Bone marrow (tissue), 2 donors: ENCODE results near the gene PNMA6E.
"Not testable (repeated sequence)": the region's sequence is repeated elsewhere in the genome, so short reads cannot be mapped to it uniquely, and the experiment has no call there.

Experiments used
- DNase-seq, 2 donors: peaks; one replicate each; lab custom pipeline; 2025; lab: John Stamatoyannopoulos, UW

The PNMA6E gene

GRCh38 chrX:153408871-153409351 lies 7.8 kb upstream of the PNMA6E start:
- DNase-seq = no peak

DNA sequence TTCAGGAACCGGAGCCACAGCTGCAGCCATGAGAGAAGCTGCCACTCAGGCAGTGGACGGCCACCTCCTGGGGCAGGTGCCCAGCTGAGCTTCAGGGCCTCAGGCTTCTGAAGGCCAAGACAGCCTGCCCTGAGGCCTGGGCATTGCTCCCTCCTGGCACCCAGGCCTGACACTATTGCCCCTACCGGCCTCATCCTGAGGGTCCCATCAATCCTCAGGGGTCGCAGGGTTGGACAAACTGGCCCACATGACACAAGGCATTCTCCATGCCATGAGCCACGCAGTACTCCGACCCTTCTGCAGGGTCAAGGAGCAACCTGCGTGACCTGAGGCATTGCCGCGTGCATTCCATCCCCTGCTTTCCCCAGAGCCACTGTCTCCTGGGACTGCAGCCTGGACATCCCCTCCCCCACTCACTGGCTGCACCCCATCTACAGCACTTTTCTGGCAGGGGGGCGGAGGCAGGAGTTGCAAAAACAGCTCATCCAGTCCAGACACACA lies 7.1 kb upstream of the PNMA6E start:
- no peak for DNase-seq

DNA sequence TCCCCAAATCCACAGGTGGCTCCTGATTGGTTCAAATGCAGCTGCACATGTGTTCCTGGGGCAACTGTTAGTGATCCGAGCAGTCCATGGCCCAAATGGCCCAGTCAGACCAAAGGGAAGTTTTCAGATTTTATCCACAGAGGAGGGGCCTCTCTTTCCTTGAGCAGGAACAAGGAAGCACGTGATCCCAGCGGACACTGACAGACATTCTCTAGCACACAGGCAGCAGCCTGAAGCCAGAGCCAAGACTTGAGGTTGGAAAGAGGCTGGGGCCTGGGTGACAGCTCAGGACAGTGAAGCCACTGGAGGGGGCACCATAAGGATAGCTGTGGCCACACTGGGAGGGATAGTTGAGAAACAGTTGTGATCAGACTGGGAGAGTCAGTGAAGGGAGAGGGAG lies 6.6 kb upstream of the PNMA6E start:
- no peak for DNase-seq

GRCh38 chrX:153406903-153407302 lies 5.8 kb upstream of the PNMA6E start:
- no peak for DNase-seq

DNA sequence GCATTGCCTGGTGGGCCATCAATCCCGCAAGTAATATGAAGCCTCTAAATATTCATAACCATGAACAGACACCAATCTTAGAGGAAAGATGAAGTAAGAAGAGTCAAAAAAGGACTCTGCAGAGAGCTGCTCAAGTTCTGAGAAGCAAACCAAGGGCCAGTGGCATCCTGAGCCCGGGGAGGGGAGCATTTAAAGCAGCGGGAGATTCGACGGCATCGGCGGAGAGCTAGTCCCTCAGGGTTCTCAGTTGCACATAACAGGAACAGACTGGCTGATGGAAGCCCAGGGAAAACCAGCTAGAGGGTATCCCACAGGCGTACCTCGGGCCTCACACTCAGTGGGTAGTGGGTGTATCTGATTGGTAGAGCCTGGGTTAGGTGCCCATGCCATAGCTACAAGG lies 4.9 kb upstream of the PNMA6E start:
- no peak for DNase-seq

DNA sequence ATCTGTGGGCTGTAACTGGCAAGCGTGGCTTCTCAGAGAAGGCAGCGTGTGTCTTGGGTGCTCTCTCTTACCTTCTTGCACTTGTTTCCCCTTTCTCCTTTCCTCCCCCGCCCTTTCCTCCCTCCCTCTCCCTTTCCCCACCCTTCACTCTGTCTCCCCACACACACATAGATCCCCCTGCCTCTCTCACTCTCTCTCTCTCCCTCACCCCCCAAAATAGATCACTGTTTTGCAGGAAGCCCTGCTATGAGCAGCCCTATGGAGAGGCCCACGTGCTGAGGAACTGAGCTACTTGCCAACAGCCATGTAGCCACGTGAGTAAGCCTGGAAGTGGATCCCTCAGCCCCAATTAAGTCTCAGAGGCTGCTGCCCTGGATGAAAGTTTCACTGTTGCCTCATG lies 4.3 kb upstream of the PNMA6E start:
- DNase-seq = no peak

GRCh38 chrX:153404333-153404732 lies 3.2 kb upstream of the PNMA6E start:
- not testable (repeated sequence) for DNase-seq

GRCh38 chrX:153400146-153401132 lies 711 bp downstream of the PNMA6E start:
- no peak for DNase-seq

DNA sequence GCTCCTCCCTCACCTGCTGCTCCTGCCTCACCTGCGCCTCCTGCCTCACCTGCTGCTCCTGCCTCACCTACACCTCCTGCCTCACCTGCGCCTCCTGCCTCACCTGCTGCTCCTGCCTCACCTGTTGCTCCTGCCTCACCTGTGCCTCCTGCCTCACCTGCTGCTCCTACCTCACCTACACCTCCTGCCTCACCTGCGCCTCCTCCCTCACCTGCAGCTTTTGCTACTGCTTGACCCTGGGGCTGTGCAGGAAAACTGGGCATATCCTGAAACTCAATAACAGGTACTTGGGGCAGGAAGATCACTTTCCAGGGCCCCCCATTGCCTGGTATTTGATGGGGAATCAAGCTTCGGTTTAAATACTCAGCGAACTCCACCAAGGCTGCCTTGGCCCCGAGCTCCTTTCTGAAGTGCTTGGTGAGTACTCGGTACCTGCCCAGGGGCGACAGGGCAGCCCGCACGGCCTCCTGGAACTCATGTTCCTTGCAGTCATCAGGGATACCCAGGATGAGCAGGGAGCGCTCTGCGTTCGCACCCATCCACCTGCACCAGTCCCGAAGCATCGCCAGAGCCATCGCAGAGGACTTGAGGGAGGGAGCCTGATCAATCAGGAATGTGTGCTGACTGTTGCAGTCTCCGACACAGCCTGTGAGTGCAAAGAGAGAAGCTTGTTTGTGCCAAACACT lies 2.7 kb downstream of the PNMA6E start:
- no peak for DNase-seq

DNA sequence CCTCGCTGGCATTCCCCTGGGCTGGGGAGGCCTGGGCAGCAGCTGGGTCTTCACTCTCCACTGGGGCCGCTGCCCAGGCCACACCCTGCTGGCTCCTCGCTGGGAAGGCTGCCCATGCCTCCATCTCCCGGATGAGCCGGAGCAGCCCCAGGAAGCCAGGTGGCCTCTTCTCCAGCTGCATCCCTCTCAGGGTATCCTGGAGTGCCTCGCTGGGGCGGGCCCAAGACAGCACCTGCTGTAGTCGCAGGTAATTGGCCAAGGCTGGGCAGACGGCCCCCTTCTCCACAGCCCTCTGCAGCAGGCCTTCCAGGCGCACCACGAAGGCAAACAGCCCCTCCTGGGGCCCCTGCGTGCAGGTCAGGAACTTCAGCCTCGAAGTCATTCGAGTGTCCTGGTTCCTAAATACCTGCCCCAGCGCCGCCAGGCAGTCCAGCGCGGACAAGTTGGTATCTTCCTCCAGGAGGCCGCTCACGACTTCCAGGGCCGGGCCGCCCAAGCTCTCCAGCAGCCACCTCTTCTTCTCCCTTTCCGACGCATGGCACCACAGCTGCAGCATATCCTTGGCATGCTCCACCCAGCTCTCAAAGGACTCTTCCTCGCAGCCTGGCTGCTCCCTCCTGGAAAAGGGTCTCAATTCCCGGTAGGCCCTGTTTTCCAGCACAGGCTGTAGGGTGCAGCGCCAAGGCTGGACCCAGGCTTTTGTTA lies 3.7 kb downstream of the PNMA6E start:
- DNase-seq = no peak

DNA sequence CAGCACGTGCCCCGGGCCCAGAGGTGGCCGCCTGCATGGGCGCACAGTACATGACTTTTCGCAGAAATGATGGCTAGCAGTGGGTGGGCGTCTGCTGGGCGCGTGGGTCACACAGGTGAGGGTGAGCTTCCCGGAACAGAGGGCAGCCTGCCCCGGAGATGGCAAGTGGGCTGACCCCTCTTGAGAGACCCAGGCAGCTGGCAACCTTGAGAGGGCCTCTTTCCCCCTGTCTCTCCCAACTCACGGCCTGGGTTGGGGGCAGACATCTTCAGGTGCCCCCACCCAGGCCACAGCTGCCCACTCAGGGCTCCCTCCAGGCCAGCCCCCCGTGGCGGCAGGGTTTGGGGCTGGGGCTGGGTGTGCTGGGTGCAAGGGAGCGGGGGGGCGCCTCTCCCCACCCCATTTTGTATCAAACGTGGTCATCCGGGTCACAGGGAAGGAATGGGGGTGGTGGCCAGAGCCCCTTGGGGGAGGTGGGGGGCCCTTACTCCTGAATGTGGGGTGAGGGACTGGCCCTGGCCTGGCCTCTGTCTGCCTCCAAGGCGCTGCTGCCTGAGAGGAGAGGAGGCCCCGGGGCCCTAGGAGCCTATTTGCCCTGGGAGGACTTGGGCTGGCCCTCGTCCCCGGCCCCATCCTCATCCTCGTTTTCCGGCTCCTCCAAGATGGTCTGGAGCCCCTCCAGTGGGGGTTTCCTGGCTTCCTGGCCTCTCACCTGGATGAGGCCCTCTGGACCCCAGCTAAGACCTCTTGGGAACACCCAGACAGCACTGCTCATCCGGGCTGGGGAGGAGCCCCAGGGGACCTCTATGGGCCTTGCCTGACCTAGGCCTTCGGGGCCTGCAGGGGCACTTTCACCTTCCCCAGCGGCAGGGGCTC lies 4.6 kb downstream of the PNMA6E start:
- no peak for DNase-seq

GRCh38 chrX:153395613-153396319 lies 5.4 kb downstream of the PNMA6E start:
- no peak for DNase-seq

DNA sequence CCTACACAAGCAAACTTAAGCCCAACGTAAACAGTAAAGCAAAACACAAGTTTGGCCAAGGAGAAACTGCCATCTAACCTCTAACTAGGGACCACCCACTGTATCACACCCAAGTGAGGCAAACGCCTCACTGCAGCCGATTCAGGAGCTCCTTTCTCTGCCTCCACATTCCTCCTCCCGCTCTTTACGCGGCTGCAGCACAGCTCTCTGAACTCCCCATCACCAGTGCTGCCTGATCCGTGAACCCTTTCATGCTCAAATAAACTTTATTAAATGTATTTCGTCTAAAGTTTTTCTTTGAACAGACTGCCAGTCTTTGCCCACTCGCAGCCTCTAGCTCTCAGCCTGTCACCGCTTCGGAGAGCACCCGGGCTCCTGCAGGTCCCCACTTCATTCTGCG lies 6.5 kb downstream of the PNMA6E start:
- DNase-seq = no peak

GRCh38 chrX:153392642-153393321 lies 8.4 kb downstream of the PNMA6E start:
- DNase-seq = no peak

DNA sequence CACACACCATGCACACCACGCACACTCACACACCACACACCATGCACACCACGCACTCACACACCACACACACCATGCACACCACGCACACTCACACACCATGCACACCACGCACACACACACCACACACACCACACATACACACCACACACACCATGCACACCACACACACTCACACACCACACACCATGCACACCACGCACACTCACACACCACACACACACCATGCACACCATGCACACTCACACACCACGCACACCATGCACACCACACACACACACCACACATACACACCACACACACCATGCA lies 11.7 kb downstream of the PNMA6E start:
- DNase-seq = not testable (repeated sequence)

GRCh38 chrX:153388722-153389459 lies 12.3 kb downstream of the PNMA6E start:
- DNase-seq = no peak

DNA sequence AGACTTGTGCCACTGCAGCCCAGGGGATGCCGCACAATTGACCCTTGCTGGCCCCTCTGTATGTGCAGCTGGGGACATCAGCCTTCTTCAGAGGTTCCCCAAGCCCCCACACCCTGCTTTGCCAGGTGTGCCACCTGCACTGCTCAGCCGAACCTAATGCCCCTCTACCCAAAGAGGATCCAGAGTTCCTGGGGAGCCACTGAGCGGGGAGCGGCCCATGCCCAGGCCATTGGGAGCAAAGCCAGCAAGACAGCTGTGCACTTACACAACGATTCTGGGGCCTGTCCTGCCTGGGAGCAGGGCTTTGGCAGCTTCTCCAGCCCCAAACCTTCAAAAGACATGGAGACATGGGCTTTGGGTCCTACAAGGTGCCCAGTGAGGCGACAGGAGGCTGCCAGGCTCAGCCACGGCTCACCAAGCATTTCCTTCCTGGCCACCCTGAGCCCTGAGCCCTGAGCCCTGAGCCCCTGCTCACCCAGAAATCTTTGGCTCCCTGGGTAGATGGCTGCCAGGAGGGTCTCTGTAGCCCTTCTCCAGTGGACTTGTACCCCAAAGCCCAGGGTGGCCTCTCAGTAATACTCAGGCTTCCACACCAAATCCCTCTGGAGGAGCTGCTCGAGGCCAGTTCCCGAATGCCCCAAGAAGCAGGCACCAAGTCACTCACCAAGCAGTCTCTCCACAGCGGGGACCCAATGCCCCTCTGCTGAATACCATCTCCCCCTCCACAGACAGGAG lies 13.0 kb downstream of the PNMA6E start:
- DNase-seq = no peak

DNA sequence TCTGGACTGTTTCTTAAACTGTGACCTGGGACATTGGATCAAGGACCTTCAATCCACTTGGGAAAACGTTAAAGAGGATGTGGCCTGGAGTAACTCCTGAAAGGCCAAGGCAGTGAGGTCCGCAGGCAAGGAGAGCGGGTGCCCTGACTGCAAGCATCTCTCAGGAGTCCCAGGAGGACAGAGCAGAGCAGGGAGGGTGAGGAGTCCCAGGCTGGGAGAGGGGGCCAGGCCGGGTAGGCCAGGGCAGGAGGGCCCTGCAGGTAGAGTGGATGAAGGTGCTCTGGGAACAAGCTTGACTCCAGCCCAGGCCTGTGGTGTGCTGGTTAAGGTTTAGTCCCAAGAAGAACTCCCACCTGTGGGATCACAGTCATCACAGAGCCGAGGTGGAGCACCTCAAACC lies 13.8 kb downstream of the PNMA6E start:
- DNase-seq = no peak

DNA sequence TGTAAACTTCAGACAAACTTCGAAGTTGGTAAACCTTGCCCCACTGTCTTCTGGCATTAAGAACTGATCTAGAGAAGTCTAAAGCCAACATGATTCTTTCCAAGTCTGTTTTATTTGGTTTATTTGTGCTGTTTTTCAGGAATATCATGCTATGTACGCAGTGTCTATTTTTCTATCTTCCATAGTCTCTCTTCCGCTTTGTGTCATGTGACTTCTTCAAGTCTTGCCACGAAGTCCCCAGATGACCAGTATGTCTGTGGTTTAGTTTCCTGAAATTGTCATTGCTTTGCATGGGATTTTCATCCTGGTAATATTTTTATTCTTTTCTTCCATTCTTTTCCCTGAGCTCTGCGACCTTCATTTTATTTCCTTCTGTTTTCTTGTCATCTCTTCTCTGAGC lies 15.1 kb downstream of the PNMA6E start:
- no peak for DNase-seq
